Activated CD4-positive, CD25-positive, alpha-beta regulatory T cell treated with anti-CD3 and anti-CD28 coated beads, Interleukin-2, amount 50 U/mL, for 24 hours (primary cell): ENCODE results near the gene TRIM21.
A peak's percentile ranks its signal among the peaks of the same experiment; 100 is the strongest.
"Not testable (repeated sequence)": the region's sequence is repeated elsewhere in the genome, so short reads cannot be mapped to it uniquely, and the experiment has no call there.

ENCODE experiments used
- ATAC-seq, 2 donors: fragments of 150-1000 bp; cut with Tn5 transposase; one replicate each; pipeline ENCODE4 v1.10.0; 2021; ENCODE audit warnings: mild to moderate bottlenecking in 1 of 2, moderate library complexity in 1 of 2

TRIM21 gene

DNA sequence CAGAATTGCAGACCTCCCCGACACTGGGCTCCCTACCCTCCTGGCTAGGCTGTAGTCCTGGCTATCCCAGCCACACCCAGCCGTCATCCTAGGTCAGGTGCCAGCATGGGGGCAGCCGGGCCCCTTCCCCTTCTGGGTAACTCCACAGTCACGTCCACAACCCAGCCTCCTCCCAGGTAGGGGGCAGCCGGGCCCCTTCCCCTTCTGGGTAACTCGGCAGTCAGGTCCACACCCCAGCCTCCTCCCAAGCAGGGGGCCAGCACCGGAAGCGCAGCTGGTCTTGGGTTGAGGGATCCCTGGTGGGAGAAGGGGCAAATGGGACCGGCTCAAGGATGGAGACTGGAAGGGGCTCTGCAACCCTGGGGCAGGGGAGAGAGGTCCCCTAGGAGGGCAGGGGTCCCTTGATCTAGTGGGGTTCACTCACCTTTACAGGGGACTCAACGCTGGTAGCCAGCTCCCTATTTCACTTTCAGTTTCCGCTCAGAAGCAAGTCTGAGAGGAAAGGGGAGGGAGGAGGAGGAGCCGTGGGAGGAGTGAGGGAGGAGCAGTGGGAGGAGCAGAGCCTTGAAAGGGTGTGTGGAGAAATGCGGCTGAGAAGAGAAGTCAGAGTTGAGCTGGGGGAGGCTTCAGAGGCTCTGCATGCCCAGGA is at the start of gene TRIM21:
TSS of gene TRIM21 (minus strand) at position 494 of the 649 bp plus-strand sequence. CDS start 3,293 bp downstream, outside the sequence.
- ATAC-seq: peak; percentile 98

DNA sequence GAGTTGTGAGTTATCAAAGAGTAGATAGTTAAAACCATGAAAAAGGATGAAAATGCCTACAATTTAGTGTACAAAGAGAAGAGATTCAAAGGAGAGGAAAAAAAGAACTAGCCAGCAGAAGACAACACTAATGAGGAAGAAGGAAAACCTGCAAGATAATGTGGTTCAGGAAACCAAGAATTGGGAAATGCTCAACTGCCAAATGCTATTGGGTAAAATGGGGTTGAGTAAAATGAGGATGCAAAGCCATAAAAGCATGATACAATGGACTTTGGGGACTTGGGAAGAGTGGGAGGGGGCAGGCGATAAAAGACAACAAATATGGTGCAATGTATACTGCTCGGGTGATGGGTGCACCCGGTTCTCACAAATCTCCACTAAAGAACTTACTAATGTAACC is 48.0 kb upstream of the TRIM21 start:
- ATAC-seq: no peak

DNA sequence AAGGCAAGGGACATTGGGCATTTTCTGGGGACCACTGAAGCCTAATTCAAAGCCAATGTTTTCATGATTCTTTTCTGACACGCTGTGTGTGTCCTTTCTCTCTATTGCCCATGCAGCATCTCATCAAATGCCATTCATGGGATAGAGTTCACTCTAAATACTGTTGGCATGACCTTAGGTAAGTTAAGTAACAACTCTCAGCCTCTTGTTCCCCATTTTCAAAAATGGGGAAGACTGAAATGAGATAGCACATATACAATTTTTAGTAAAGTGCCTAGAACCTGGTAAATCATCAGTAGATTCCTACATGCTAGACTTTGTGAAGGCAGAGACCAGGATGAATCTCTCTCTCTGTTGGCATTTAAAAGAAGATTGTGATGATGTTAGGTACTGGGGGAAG is 42.9 kb upstream of the TRIM21 start:
- no peak for ATAC-seq

DNA sequence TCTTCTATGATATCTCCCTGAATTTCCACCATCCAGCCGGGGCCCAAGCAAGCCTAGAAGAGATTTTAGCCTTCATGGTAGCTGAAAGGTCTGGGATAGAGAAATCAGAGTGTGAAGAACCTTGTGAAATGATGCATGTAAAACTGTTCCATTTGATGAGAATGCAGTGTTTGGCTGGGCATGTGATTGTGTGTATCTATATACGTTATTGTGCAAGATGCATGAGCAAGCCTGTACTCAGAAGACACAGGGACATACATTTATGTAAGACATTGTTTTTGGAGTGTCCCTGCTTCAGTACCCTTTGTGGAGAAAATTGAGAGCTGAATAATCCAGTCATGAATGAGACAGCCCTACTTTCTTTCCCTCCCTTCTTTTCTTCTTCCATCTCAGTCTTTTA is 40.4 kb upstream of the TRIM21 start:
- no peak for ATAC-seq

DNA sequence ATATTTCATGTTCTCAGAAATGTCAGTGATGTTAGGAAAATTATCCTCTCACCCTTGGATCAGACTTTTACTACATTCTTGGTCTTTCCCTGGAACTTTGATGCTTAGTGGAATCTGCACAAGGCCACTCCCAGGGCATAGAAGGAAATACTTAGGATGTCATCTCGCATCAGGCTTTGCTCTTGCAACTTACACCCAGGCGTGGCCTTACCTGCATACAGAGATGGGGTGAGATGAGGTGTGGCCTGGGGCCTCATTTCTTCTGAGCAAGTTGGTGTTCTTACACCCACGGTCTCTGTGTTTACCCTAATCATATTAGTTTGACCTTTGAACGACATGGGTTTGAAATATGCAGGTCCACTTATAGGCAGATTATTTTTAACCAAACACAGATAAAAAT is 36.5 kb upstream of the TRIM21 start:
- ATAC-seq: no peak

DNA sequence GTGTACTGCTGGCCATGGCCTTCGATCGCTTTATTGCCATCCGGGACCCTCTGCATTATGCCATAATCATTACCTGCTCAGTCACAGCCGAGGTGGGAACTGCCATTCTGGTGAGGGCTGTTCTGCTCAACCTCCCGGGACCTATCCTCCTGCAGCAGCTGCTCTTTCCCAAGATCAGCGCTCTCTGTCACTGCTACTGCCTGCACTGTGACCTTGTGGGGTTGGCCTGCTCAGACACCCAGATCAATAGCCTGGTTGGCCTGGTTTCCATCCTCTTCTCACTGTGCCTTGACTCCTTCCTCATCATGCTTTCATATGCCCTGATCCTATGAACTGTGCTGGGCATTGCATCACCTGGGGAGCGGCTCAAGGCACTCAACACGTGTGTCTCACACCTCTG is 24.9 kb upstream of the TRIM21 start:
- ATAC-seq: no peak

DNA sequence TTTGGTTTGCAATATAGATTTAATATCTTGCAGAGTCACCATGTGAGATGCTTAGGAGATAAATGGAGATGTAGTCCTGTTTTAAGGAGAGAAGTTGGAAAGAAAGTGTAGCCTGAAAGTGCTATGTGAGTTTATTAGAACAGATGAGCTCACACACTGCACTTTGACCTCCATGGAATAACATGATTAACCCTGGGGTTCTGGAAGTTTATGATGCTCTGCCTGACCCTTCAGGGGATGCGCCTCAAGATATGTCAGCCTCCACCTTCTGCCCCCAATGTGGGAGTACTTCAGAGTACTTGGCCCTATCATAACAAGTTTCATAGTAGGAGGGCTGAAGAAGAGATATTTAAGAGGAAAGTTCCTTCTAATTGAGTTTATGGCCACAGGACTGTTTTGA is 23.3 kb upstream of the TRIM21 start:
- ATAC-seq: no peak

DNA sequence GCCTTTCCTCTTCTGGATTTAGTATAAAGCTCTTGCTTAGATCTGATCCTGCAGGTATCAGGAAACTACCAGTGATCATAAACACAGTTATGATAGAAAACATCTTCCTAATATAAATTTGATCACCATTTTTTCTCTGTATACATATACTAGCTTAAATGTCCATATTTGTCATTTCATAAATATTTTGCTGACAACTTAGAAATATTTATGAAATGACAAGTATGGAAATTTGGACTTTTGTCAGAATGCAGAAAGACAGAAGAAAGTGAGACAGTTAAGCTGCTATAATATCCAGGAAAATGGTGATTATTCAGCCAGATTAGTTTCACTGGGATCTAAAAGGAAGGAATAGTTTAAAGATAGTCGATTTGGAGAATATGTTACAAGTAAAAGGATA is 22.8 kb upstream of the TRIM21 start:
- ATAC-seq: no peak

DNA sequence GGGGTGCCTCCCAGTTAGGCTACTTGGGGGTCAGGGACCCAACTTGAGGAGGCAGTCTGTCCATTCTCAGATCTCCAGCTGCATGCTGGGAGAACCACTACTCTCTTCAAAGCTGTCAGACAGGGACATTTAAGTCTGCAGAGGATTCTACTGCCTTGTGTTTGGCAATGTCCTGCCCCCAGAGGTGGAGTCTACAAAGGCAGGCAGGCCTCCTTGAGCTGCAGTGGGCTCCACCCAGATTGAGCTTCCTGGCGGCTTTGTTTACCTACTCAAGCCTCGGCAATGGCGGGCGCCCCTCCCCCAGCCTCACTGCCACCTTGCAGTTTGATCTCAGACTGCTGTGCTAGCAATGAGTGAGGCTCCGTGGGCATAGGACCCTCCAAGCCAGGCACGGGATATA is 12.7 kb upstream of the TRIM21 start:
- ATAC-seq: not testable (repeated sequence)

DNA sequence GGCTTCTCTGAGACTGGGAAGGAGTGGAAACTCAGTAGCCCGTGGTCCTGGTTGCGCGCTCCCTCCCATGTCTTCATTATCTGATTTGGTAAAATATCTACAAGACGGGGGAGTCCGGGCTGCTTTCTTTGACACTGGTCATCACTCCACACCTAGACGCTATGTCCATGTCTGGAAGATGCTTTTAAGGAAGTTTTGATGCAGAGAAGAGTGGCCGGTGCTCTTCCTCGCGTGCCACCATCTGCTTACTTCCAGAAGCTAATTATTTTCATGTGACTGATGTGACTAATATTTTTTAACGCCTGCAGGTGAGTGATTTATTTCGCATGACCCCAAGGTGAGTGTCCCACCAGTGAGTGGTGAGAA is 339 bp upstream of the TRIM21 start:
- peak in 1 of 2 donors; percentile 6 for ATAC-seq

DNA sequence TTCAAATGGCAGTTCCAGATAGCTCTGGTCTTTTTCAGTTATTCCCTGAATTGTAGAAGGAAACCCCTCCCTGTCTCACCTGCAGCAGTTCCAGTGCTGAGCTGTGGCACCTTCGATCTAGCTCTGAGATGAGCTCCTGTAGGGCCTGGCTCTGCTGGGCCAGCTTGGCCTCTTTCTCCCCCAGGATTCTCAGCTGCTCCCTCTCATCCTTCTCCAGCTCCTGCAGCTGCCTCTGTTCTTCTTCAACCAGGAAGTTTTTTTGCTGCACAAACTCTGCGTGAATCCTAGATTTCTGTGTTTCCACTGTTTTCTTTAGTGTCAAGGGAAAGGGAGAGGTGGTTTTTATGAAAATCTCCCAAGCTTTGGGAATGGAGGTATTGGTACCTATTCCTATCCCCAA is 5.3 kb downstream of the TRIM21 start:
- ATAC-seq: no peak

DNA sequence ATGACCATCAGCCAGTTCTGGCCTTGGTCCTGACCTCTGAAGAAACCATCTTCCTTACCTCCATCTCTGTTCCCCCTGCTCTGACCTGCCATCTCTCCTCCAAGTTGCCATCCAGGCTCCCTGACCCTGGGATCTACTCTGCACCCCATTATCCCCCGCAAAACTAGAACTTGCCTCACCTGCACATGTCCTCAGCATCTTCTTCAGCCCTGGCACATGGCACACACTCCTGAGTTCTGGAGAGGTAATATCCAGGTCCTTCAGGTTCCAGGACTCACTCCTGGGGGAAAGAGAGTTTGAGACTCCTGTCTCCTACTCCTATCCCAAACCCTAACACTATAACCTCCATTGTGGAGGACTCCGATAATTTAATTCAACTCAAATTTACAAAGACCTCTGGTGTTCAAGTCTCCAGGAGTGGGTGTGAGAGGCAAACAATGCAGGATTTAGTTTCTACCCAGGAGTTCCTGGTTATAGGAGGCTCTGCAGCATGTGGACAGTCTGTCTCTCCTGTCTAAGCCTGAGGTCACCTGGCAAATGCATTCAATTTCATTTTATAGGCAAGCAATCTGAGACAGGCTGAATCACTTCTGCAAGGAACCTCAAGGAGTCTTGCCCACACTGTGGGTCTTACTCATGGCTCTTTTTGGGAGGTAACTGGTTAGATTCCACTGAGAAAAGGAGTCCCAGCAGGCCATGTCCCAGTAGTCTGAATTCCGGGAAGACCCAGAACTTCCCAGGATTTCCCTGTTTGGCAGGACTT is 7.3 kb downstream of the TRIM21 start:
- no peak for ATAC-seq

DNA sequence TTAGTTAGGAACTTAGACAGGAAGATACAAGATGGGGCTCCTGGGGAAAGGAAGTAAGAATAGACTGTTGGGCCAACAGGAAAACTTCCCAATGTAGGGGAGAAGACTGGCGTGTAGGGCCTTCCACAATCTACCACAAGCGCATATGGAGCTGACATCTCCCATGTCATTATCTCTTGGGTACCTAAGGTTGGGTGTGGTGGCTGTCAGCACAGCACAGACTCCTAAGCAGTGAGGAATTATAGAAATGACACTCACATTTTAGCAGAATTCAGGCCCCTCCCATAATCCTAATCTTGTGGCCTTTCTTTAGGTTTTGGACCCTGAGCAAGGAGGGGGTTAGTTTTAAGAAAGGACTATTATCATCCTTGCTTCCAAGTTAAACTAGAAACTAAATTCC is 11.6 kb downstream of the TRIM21 start:
- ATAC-seq: no peak

DNA sequence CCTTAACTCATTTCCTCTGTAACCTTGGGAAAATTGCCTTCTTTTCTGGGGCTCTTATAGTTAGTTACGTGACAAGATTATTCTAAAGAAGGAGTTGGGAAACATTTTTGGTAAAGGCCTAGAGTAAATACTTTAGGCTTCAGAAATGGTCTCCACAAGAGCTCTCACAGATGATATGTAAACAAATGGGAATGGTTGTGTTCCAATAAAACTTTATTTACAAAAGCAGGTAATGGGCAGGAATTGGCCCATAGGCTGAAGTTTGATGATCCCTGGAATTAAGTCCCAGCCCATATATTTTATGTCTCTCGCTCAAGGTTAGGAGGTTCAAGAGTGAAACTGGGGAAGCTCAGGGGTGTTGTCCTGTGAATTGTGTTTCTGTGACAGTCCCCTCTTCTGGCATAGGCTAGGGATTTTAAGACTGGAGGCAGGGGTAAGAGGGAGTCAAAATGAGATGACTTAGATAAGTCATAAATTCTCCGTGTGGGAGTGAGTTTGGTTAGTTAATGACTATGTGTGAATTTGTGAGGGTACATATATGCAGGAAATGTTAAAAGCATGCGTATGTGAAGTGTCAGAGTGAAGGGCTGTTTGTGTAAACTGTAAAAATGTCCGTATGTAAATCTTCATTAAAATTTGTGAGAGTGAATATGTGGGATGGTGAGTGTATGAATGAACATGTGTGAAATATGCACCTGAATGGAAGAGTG is 17.9 kb downstream of the TRIM21 start:
- peak in 1 of 2 donors; percentile 20 for ATAC-seq

DNA sequence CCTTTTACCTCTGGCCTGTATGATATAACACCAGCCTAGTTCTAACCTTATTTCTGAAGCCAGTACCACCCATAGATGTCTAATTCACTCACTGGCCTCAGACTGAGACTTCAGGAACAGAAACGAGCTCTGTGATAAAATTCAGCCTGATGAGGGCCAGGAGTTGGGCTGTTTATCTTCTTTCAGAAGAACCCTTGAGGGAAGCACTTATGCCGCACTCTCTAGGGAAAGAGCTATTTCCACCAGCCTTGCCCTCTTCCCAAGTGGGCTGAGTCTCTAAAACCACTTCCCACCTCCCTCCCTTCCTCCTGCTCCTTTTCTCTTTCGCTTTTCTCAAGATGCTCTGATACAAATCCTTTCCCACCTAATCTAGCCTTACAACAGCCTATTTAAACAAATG is 23.3 kb downstream of the TRIM21 start:
- no peak for ATAC-seq

DNA sequence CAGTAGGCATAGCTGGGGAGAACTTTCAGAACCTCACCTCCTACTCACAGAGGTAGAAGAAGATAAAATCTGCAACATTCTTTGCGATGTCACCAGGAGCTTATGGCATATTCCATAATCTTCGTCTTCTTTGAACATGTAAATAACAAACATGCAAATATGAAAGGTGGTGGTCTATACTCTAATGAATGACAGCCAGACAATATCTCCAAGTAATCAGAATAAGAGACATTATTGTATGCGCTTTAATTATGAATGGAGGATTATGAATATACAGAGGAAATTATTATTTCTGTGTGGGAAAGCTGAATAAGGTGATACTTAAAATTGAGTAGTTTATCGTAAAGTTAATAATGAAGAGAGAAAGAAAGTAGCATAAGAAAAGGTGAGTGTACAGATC is 25.2 kb downstream of the TRIM21 start, which contains the start of gene OR52B4:
TSS of gene OR52B4 (minus strand) at position 101 of the 400 bp plus-strand sequence. CDS start at position 10, 91 bp downstream.
- ATAC-seq: no peak

DNA sequence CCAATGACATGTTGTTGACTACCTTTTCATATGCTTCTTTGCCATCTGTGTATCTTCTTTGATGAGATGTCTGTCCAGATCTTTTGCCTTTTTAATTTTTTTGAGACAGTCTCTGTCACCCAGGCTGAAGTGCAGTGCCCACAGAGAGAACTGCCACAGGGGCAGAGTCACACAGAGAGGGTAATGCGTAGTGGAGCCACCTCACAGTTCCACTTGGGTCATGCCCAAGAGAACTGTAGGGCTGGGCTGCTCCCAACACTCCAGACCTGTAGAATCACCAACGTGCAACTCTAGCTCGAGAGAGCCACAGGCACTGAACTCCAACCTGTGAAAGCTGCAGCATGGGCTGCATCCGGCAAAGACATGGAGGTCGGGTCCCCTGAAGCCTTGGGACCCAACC is 45.4 kb downstream of the TRIM21 start:
- not testable (repeated sequence) for ATAC-seq

DNA sequence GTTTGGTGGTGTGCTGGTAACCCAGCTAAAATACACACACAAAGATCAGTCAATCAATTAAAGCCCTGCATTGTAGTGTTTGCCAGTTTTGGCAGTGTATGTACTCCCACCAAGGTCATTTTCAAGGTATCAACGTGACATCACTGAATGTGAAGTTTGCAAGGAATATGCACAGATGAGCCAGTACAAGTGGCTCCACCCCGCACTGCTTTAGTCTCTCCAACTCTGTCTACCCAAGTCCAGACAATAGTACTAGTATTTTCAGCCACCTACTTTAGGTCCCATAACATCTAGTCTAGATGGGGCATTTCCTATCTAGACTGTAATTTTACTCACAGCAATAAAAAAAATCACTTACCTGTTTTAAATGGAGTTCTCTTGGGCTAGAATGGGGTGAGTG is 48.1 kb downstream of the TRIM21 start:
- not testable (repeated sequence) for ATAC-seq
